CD14-positive monocyte (primary cell): Measurements from ENCODE around the gene NLK. TPM values are rescaled to one million over a fixed set of nuclear protein-coding genes. Genes with fewer than 3 reads are reported as not detected.

Experiments used
- DNase-seq, 3 donors: peaks; one replicate each; pipeline ENCODE4 v3.0.0-alpha.2; 2011 to 2022
- H2AFZ ChIP-seq: 2 replicates; pipeline ENCODE4 v1.6.0; 2012; ENCODE audit warnings: mild to moderate bottlenecking, low read depth, low read length, inconsistent platforms; ENCODE audit not compliant: insufficient read depth, poor library complexity, severe bottlenecking
- H3K27ac ChIP-seq, 2 donors: 1 replicate in 1 of 2; 2 replicates in 1 of 2; pipeline ENCODE4 v1.5.1; 2012 to 2013; ENCODE audit warnings: low read length in 2 of 2, control low read depth in 1 of 2, inconsistent platforms in 1 of 2, low read depth in 1 of 2, mild to moderate bottlenecking in 1 of 2
- H3K27me3 ChIP-seq, 2 donors: one replicate each; pipeline versions ENCODE4 v1.6.0 to v1.6.1; 2011 to 2013; ENCODE audit warnings: low read length in 2 of 2; ENCODE audit not compliant: control insufficient read depth in 2 of 2, insufficient read depth in 2 of 2
- H3K36me3 ChIP-seq, 2 donors: replicated peaks in 1 of 2; 1 replicate in 1 of 2; 2 replicates in 1 of 2; pipeline versions ENCODE4 v1.5.1 to v1.6.1; 2012 to 2013; ENCODE audit warnings: low read length in 2 of 2, control low read depth in 1 of 2, inconsistent platforms in 1 of 2, mild to moderate bottlenecking in 1 of 2; ENCODE audit not compliant: insufficient read depth in 2 of 2, control insufficient read depth in 1 of 2
- H3K4me1 ChIP-seq, 2 donors: 1 replicate in 1 of 2; 2 replicates in 1 of 2; pipeline versions ENCODE4 v1.5.1 to v1.6.1; 2012 to 2013; ENCODE audit warnings: low read length in 2 of 2, control low read depth in 1 of 2, inconsistent platforms in 1 of 2, mild to moderate bottlenecking in 1 of 2, moderate library complexity in 1 of 2; ENCODE audit not compliant: insufficient read depth in 2 of 2, control insufficient read depth in 1 of 2
- H3K4me2 ChIP-seq: replicated peaks from 2 replicates; pipeline ENCODE3; 2012; ENCODE audit warnings: low read length, moderate library complexity, mild to moderate bottlenecking; ENCODE audit not compliant: poor library complexity, severe bottlenecking; ENCODE audit errors: extremely low read depth
- H3K4me3 ChIP-seq, 3 experiments: fragments of 200-600 bp in 1 of 3; sonication (generic) in 1 of 3; replicated peaks in 1 of 3; 1 replicate in 2 of 3; 2 replicates in 1 of 3; pipeline ENCODE4 v1.5.1; 2011 to 2013; ENCODE audit warnings: low read length in 3 of 3, mild to moderate bottlenecking in 3 of 3, control low read depth in 2 of 3, low read depth in 2 of 3, inconsistent platforms in 1 of 3, moderate library complexity in 1 of 3
- H3K79me2 ChIP-seq: 2 replicates; pipeline ENCODE4 v1.6.0; 2012; ENCODE audit warnings: mild to moderate bottlenecking, control low read depth, inconsistent platforms, low read length, moderate library complexity; ENCODE audit not compliant: insufficient read depth
- H3K9ac ChIP-seq: 2 replicates; pipeline ENCODE4 v1.6.0; 2017; ENCODE audit warnings: low read length, mild to moderate bottlenecking; ENCODE audit not compliant: insufficient read depth, poor library complexity, severe bottlenecking
- H3K9me3 ChIP-seq, 2 donors: replicated peaks in 1 of 2; 1 replicate in 1 of 2; 2 replicates in 1 of 2; pipeline versions ENCODE4 v1.5.1 to v1.6.1; 2012 to 2013; ENCODE audit warnings: low read length in 2 of 2, control low read depth in 1 of 2; ENCODE audit not compliant: control insufficient read depth in 1 of 2, insufficient read depth in 1 of 2
- H4K20me1 ChIP-seq: 2 replicates; pipeline ENCODE4 v1.6.0; 2012; ENCODE audit warnings: mild to moderate bottlenecking, low read length, control low read depth, moderate library complexity; ENCODE audit not compliant: insufficient read depth
- H3K27ac Mint-ChIP-seq, 7 donors: one replicate each; pipeline ENCODE4 v1.8.0; 2020; ENCODE audit warnings: mild to moderate bottlenecking in 7 of 7, mixed read lengths in 7 of 7, moderate library complexity in 6 of 7, inconsistent platforms in 2 of 7
- H3K27me3 Mint-ChIP-seq, 3 donors: one replicate each; pipeline ENCODE4 v1.8.0; 2021 to 2022; ENCODE audit warnings: low read depth in 3 of 3, mild to moderate bottlenecking in 3 of 3, mixed read lengths in 3 of 3, moderate library complexity in 3 of 3, inconsistent platforms in 1 of 3
- H3K36me3 Mint-ChIP-seq, 2 donors: one replicate each; pipeline ENCODE4 v1.8.0; 2020; ENCODE audit warnings: mixed read lengths in 2 of 2, inconsistent platforms in 1 of 2, mild to moderate bottlenecking in 1 of 2
- H3K4me1 Mint-ChIP-seq: one replicate; pipeline ENCODE4 v1.8.0; 2020; ENCODE audit warnings: mild to moderate bottlenecking, mixed read lengths
- H3K4me3 Mint-ChIP-seq, 2 donors: one replicate each; pipeline ENCODE4 v1.8.0; 2020; ENCODE audit warnings: mild to moderate bottlenecking in 2 of 2, mixed read lengths in 2 of 2, moderate library complexity in 1 of 2
- H3K9me3 Mint-ChIP-seq, 7 donors: one replicate each; pipeline ENCODE4 v1.8.0; 2020 to 2022; ENCODE audit warnings: mixed read lengths in 7 of 7, mild to moderate bottlenecking in 6 of 7, moderate library complexity in 6 of 7, inconsistent platforms in 2 of 7
- CTCF ChIP-seq: fragments of 200-600 bp; IDR thresholded peaks from one replicate; pipeline ENCODE4 v1.8.0; 2022; ENCODE audit warnings: antibody characterized with exemption, mild to moderate bottlenecking
- WGBS: methylation state at CpG from one replicate; pipeline ENCODE4 v1.1.5; 2013; ENCODE audit warnings: missing lambda C conversion rate; ENCODE audit not compliant: insufficient coverage; 5-methylcytosine and 5-hydroxymethylcytosine counted together
- intact Hi-C, 2 donors: fragments of 100-400 bp; cut with micrococcal nuclease; formaldehyde crosslinking; loops; one replicate each; pipeline versions ENCODE4 v1.15.0 to v1.15.1; 2023
- polyA plus RNA-seq, 3 donors: library from polyadenylated mRNA; depleted of rRNA in 1 of 3; unstranded in 2 of 3; stranded (reverse) in 1 of 3; fragments of 300-500 nt in 2 of 3; fragments of >200 nt in 1 of 3; fragmentation: Illumina TruSeq in 2 of 3; gene quantifications; 1 replicate in 2 of 3; 2 replicates in 1 of 3; pipeline ENCODE4 v1.2.3, GENCODE V29; 2012 to 2021

Gene NLK
- polyA plus RNA-seq, 3 donors, result 1.7 to 6.5 (median 2.0) TPM

- H3K79me2 ChIP-seq, result no peaks in the 10 kb centered on the region
- H3K27me3 Mint-ChIP-seq, result peaks cover 0 to 3% (median 0%) of the 10 kb centered on the region in 3 donors
- H4K20me1 ChIP-seq, result peaks cover 10% of the 10 kb centered on the region
- no peak for TF ChIP-seq CTCF
- no peak overlapping the region for H3K9ac ChIP-seq
- intact Hi-C loops, result no loop called here
- no peaks in the 10 kb centered on the region for H3K27me3 ChIP-seq
- H3K27ac Mint-ChIP-seq, result peak overlapping the region in 1 of 7 donors; percentile 15
- H3K4me3 ChIP-seq, result no peak overlapping the region
- peaks cover 0 to 3% (median 0%) of the 10 kb centered on the region in 7 donors for H3K9me3 Mint-ChIP-seq
- H3K4me1 Mint-ChIP-seq, result peaks cover 9% of the 10 kb centered on the region
- no peaks in the 10 kb centered on the region for H3K36me3 ChIP-seq
- no peak overlapping the region for H2AFZ ChIP-seq
- H3K27ac ChIP-seq, result no peak overlapping the region
- no peaks in the 10 kb centered on the region for H3K4me1 ChIP-seq
- no peak overlapping the region for H3K4me3 Mint-ChIP-seq
- H3K4me2 ChIP-seq, result no peak overlapping the region
- no peak for DNase-seq
- H3K36me3 Mint-ChIP-seq, result peaks cover 5 to 8% of the 10 kb centered on the region in 2 donors
- no peaks in the 10 kb centered on the region for H3K9me3 ChIP-seq
Measured at GRCh38 chr17:28101919-28102318, 59.4 kb downstream of the NLK start.

DNA sequence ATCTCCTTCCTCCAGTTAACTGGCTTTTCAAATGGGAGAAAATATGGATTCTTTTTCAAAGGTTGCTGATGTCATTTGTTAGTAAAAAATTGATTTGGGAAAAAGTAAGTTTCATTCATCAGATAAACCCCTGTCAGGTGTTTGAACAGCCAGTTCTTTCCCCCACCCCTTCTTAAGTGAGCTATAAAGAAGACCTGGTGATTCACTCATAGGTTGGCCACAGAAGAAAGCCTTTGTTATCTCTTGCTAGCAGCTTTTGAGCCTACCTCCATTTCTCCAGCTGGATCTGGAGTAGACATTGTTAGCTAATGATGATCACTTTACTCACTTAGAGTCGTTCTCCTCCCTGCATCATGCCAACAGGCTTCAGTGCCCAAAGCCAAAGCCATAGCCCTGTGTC lies 63.0 kb downstream of the NLK start:
- H3K9me3 Mint-ChIP-seq, result peaks cover 0 to 6% (median 3%) of the 10 kb centered on the region in 7 donors
- peaks cover 3% of the 10 kb centered on the region in 2 donors for H3K36me3 Mint-ChIP-seq
- Histone ChIP-seq H3K27ac (no peak overlapping the region), H3K27me3 (no peaks in the 10 kb centered on the region), H3K9me3 (no peaks in the 10 kb centered on the region), H3K9ac (no peak overlapping the region), H3K4me2 (no peak overlapping the region), H3K4me3 (no peak overlapping the region), H3K79me2 (no peaks in the 10 kb centered on the region), H2AFZ (no peak overlapping the region), H4K20me1 (no peaks in the 10 kb centered on the region), H3K36me3 (no peaks in the 10 kb centered on the region), H3K4me1 (no peaks in the 10 kb centered on the region)
- intact Hi-C loops, result no loop called here
- no peaks in the 10 kb centered on the region for H3K27me3 Mint-ChIP-seq
- WGBS, result no CpG with 5 or more reads among the region's 1 CpG
- H3K4me3 Mint-ChIP-seq, result no peak overlapping the region
- DNase-seq, result no peak
- H3K4me1 Mint-ChIP-seq, result no peaks in the 10 kb centered on the region
- H3K27ac Mint-ChIP-seq, result peak overlapping the region in 1 of 7 donors; percentile 63
- TF ChIP-seq CTCF, result no peak
